ENCODE data around the gene MEIOSIN.
"Not testable (repeated sequence)": the region's sequence is repeated elsewhere in the genome, so short reads cannot be mapped to it uniquely, and the experiment has no call there.

The MEIOSIN gene

DNA sequence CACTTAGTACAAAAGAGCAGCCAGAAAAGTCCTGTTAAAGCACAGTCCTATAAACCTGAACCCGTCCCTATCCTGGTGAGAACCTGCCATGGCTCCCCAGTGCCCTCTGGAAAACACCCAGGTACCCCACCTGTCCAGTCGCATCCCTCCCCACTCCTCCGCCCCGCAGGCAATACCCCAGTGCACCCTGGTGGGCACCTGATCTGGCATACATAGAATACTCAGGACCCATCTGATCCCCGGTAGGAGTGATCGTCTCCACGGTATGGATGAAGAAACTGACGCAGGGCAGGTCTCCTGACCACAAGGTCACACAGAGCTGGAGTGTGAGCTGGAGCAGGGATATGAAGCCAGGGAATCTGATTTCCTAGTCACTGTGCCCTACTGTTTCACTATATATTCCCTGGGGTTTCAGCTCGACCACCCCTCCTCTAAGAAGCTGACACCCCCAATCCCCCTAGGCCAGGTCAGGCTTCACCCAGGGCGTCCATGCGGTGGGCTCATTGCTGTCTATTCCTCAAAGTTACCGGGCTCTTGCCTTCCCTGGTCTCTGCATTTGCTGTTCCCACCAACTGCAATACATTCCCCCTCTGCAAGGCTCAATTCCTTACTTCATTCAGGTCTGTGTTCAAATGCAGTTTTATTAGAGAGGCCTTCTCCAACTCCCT, 15.1 kb upstream of the MEIOSIN start:
- DNase-seq = no peak

DNA sequence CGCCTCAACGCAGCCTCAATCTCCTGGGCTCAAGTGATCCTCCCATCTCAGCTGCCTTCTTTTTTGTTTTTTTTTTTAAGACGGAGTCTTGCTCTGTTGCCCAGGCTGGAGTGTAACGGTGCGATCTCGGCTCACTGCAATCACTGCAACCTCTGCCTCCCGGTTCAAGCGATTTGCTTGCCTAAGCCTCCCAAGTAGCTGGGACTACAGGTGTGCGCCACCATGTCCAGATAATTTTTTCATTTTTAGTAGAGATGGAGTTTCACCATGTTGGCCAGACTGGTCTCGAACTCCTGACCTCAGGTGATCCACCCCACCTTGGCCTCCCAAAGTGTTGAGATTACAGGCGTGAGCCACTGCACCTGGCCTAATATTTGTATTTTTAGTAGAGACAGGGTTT, 13.2 kb upstream of the MEIOSIN start:
- not testable (repeated sequence) for DNase-seq

DNA sequence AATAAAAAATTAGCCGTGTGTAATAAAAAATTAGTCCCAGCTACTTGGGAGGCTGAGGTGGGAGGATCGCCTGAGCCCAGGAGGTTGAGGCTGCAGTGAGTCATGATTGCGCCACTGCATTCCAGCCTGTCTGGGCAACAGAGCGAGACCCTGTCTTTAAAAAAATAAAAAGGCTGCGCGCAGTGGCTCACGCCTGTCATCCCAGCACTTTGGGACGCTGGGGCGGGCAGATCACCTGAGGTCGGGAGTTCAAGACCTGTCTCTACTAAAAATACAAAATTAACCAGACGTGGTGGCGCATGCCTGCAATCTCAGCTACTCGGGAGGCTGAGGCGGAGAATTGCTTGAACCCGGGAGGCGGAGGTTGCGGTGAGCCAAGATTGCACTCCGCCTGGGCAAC, 4.6 kb upstream of the MEIOSIN start:
- not testable (repeated sequence) for DNase-seq

DNA sequence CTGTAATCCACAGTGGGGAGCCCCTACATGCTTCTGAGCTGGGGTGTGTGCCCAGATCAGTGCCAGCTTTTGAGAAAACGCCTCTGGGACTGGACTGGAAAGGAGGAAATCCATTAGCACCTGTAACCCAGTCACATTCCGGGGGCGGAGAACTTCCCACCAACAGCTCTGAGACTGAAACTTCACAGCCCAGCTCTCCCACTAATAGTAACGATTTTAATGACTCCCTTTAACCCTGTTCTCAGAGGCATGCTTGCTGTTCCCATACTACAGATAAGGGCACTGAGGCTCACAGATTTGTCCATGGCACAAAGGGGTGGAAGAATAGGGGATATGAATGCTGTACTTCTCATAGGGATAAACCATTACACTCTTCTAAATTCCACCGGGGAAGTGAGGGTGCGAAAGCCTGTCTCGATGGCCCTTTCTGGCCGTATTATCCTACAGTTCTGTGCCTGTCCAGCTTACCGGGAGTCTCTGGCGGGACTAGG, 3.4 kb upstream of the MEIOSIN start:
- peak; percentile 34 for DNase-seq

DNA sequence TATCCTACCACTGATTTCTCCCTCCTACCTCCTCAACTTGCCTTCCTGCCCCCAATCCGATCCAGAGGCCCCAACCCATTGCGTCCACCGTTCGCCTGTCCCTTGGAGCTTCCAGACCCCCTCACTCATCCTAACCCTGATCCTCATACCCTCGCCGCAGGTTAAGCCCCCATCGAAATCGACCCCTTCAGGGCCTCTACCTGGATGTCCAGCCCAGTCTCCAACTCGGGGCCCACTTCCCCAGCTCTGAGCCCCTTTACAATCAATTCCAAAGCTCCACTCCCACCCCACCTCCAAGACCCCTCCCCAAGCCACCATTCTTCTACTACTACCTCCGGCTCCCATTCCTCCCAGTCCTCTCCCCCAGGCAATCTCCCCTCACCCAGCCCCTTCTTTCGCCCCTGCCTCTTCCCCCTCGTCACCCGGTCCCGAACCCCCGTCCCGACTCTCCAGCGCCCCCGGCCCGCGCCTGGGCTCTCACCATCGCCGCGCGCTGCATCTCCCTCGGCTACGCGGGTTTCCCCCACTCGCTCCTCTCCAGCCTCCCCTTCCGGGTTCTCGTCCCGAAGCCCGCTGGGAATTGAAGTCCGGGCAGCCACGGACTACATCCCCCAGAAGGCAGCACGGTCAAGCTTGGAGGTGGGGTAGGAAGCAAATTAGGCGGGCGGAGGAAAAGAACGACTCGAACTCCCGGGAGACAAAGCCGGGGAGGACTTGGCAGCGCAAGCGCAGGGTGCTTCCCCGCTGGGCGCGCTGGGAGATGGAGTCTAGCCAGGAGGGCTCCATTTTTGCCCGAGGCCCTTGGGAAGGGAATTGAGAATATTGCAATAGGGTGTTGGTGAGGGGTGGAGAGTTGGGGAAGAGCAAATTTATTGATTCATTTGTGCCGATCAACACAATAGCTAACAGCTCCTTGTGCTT, 2.6 kb upstream of the MEIOSIN start, which contains the start of gene FBXO46:
FBXO46 (minus strand) TSS at position 529 of the 921 bp plus-strand sequence. CDS start 17,401 bp downstream, outside the sequence.
- peak; percentile 100 for DNase-seq

DNA sequence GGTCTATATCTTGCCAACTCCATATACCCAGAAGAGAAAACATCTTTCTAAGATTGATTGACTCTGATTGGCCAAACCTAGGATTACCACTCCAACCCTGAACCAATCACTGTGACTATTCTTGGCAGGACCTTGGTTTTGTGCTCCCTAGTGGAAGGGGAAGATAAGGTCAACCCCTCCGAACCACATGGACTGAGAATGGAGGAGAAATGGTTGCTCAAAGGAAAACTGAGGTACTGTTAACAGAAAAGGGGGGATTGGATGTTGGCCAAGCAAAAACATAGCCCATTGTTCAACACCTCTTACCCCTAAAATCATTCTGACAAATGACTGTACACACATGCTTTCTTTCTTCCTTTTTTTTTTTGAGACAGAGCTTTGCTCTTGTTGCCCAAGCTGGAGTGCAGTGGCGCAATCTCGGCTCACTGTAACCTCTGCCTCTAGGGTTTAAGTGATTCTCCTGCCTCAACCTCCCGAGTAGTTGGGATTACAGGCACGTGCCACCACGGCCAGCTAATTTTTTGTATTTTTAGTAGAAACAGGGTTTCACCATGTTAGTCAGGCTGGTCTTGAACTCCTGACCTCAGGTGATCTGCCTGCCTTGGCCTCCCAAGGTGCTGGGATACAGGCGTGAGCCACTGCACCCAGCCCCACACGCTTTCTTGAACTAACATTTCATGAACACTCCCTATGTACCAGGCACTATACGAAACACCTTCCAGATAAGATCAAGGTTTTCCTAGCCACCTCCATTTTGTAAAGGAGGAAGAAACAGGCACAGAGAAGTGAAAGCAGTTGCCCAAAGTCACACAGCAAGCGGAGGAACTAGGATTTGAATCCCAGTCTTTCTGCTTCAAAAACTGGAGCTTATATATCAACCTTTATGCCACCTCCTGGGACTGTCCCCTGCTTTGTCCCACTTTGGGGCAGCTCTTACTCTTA, 6.5 kb downstream of the MEIOSIN start:
- DNase-seq = no peak

DNA sequence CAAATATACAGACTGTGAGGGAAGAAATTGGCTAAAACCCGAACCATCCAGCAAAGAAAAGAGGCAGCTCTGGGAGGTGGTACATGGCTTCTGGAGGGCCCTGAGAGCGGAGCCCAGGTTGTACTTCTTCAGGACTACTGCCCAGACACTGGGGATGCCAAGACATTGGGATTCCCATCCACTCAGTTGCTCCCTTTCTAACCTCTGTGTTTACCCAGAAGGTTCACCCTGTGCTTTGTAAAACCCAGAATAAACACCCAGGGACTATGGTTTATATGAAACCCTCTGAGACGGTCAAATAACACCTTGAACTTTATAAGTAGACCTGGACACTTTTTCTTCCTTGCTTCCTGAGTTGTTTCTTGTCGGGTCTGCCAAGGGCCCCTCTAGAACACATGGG, 9.7 kb downstream of the MEIOSIN start:
- no peak for DNase-seq

DNA sequence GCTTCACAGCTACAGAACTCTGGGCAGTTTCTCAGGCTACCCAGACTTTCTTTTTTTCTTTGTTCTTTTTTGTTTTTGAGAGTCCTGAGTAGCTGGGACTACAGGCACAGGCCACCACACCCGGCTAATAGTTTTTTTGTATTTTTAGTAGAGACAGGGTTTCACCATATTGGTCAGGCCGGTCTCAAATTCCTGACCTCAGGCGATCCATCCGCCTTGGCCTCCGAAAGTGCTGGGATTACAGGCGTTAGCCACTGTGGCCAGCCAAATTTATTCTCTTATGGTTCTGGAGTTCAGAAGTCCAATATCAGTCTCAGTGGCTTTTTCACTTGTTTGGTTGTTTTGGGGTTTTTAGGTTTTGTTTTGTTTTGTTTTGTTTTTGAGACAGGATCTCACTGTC, 12.4 kb downstream of the MEIOSIN start:
- DNase-seq = no peak

DNA sequence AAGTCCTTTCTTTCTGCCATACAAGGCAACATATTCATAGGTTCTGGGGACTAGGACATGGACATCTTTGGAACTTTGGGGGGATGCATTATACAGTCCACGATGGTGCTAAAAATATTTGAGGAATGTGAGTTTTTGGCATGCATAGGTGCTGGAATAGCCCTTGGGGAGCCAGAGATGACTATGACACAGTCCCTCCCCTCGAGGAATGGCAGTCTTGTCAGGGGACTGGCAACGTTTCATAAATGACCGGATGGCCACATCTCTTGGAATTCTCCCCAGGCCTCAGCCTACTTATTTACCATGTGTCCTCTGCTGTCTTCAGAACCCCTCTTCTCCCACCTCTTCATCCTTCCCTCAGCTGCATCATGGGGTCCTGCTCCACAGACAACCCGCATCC, 13.6 kb downstream of the MEIOSIN start:
- DNase-seq = no peak

DNA sequence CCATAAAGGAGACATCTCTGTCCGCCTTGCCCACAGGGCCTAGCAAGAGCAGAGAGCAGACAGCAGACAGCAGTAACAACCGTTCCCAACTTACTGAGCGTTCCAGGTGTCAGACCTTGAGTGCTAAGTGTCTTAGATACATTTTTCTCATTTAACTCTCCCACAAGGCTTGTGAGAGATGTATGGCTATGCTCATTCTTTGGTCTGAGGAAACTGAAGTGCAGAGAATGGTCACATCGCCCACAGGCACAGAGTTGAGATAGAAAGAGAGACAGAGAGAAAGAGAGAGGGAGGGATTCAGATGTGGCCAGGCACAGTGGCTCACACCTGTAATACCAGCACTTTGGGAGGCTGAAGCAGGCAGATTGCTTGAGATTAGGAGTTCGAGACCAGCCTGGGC, 14.3 kb downstream of the MEIOSIN start:
- DNase-seq = no peak

DNA sequence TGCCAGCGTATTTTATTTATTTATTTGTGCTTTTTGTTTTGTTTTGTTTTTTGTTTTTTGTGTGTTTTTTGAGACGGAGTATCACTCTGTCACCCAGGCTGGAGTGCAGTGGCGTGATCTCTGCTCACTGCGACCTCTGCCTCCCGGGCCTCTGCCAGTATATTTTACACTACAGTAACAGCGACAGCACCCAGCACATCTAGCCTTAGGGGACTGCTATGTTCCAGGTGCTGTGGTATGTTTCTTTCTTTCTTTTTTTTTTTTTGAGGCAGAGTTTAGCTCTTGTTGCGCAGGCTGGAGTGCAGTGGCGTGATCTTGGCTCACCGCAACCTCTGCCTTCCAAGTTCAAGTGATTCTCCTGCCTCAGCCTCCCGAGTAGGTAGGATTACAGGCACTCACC, 18.2 kb downstream of the MEIOSIN start:
- not testable (repeated sequence) for DNase-seq

DNA sequence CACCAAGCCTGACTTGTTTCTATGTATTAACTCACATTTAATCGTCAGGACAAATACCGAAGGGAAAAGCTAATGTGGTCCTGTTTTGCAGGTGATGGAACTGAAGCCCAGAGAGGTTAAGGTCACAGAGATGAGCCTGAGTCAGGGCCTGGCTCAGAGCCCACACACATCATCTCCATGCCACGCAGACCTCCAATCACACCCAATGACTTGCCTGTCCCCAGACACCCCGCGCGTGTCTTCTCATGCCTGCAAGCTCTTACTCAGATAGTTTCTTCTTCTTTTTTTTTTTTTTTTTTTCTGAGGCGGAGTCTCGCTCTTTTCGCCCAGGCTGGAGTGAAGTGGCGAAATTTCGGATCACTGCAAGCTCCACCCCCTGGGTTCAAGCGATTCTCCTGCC, 19.4 kb downstream of the MEIOSIN start:
- no peak for DNase-seq

DNA sequence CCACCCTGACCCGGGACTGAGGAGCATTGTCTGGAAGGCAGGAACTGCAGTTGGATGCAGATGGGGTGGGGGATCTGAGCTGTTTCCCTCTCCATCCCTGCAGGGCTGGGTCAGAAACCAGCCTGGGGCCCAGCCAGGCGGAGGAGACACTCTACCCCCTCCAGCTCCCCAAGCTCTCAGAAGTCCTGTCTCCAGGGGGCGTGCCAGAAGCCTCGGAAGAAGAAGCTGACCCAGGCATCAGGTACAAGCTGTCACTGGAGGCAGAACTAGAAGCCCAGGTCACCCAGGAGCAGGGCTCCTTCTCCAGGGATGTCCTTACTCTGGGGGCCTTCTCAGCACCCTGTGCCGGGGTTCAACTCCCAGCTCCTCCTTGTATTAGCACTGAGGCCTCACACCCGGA, 20.3 kb downstream of the MEIOSIN start:
- DNase-seq = no peak

DNA sequence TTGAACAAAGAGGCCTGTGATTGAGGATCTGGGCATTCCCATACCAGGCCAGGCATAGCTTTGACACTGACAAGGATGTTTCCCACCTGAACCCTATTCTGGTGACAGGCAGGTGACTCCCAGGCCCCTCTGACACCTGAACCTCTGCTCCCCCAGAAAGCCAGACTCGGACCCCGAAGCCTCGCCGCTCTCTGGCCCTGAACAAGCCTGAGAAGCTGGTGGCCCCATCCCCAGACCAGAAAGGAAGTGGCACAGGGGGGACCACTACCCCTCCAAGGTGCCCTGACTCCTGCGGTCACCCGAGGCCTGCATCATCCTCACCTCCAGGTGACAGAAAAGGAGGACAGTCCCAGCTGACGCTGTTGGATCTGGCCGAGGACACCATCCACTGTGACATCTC, 21.1 kb downstream of the MEIOSIN start:
- no peak for DNase-seq

DNA sequence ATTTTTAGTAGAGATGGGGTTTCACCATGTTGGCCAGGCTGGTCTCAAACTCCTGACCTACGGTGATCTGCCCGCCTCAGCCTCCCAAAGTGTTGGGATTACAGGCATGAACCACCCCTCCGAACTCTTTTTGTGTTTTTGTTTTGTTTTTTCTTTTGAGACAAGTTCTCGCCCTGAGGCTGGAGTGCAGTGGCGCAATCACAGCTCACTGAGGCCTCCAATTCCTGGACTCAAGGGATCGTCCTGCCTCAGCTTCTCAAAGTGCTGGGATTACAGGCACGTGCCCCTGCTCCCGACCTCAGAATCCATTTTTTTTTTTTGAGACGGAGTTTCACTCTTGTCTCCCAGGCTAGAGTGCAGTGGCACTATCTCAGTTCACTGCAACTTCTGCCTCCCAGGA, 24.5 kb downstream of the MEIOSIN start:
- no peak for DNase-seq

DNA sequence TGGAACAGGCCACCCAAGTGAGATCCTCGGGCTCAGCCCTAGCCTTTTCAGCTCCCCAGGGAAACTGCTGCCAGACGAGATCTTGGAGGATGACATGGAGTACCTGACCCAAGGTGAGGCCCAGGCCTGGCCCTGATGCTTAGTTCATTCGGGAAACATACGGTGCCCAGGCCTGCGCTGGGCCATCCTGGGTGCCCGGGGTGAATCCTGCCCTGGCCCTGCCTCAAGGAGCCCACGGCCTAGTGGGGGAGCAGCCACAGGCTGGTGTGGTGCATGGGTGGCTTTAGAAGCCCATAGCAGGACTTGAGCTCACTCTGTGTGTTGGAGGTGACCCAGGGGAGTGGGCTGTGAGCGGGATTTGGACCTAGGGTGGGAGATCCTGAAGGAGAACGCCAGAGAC, 25.7 kb downstream of the MEIOSIN start:
- DNase-seq = no peak

DNA sequence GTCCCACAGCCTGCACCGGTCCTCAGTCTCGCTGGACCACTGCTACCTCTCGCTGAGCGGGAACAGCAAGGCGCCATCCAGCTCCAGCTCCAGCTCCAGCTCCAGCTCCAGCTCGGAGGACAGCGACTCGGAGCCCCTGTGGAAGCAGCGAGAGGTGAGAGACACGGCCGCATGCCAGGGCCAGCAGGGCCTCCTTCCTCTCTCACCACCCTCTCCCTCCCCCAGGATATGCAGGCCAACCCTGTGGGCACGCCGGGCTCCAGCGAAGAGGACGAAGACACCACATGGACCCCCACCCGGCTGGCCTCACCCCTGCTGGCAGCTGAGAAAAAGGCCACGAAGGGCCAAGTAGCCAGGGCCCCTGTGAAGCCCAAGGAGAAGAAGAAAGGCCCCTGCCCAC, 28.5 kb downstream of the MEIOSIN start:
- DNase-seq = no peak

DNA sequence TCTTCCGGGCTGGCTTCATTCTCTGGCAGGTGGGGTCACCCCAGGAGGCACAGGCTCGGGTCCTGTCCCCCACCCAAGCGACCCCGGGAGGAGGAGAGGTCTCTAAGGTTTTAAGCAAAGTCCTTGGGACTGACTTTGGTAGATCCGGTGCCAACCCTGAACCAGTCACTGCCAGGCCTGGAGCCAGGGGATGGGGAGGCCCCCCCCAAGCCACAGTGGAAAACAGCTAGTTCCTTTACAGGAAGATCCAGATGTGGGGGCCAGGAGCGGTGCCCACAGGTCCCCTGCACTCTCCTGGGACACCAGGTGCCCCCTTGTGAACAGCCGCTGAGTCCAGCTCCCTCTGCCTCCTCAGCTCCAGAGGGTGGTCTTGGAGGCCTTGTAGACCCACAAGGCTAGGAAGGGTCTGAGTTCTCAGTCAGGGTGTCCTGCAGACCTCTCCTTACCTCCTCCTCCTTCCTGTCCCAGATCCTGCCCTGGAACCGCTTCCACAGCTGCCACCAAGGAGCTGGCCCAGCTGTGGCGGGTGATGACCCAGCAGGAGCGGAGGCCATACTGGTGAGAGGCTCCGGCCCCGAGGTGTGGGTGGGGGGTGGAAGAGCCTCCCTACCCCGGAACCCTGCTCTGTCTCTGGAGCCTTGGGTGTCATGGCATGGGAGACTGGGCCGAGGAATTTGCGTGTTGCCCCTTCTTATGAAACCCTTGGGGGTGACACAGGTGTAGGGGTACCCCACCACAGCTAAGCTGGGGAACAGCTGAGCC, 29.8 kb downstream of the MEIOSIN start:
- no peak for DNase-seq

DNA sequence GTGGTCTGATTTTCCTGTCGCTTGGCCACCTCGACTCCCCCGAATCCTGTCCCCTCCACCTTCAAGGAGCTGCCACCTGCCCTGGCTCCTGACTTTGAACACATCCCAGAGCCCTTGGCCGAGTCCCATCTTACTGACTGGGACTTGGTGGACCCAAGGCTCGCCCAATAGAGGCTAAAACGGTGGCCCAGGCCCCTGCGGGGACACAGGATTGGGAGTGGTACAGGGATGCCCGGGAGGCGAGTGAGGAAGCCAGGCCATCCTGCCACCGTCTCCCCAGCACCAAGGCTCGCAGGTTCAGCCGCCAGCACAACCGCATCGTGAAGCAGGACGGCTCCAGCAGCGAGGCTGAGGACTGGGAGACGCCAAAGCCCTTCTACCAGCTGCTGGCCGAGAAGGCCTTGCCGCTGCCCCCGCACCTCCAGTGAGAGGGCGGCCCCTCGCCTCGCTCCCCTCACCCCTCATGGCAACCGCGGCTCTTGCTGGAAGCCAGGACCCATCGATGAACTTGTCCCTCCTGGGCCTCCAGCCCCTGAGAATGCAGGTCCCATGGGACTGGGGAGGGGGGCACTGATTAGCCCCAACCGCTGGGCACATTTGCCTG, 30.6 kb downstream of the MEIOSIN start:
- DNase-seq = no peak

DNA sequence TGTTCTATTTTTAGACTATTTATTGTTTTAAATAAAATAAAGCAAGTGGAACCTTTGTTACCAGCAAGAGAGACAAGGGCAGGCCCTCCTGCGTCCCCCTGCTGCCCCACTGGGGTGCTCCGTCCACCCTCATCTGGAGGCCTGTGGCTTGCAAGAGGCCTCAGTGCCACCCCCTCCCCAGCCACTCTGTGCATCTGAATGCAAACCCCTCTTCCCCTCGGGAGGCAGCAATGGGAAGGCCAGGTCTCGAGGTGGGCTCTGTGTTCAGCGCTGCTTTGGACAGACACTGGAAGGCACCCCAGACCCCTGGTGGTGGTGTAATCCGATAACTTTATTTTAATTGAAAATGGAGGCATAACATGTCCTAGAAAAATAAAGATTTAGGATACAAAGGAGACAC, 31.2 kb downstream of the MEIOSIN start:
- no peak for DNase-seq

DNA sequence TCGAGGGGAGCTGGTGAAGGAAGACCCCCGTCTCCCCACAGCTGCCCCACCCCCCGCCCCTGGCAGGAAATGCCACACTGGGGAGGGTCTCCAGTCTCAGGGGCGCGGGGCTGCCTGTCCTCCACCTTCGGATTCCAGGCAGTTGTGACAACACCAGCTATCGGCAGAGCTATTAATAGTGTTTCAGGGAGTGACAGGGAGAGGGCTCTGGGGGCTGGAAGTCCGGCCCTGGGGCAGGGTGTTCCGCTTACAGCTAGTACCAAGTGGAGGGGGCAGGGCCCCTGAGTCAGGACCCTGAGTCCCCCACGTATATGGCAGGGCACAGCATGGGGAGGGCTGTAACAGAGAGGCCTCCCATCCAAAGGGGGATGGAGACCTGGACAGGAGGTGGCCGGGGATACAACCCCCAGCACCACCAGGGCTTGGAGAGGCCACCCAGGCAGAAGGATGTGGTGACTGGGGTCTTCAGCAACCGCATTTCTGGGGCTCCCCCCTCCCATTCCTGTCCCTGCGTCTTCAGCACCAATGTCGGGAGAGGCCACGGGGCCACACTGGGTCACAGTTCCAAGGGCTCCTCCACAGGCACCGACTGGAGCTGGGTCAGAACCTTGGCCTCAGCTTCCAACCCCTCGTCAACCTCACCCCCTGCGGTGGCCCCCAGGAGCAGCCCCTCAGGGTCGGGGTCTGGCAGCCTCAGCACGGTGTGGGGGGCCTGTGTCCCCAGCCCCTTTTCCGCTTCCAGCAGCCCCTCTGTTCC, 31.9 kb downstream of the MEIOSIN start:
- no peak for DNase-seq

Data from NCI-H69 (cell line).